ENCODE measurements around the gene CRYZ. TPM values are rescaled to one million over a fixed set of nuclear protein-coding genes. Genes with fewer than 3 reads are reported as not detected.

Gene CRYZ
- total RNA-seq, 1 experiment from 2014 or later = 46.3 TPM

- H3K36me3 ChIP-seq (ENCODE audit: insufficient read depth, low read length, poor library complexity, severe bottlenecking) = no peaks in the 10 kb centered on the region
- ChIA-PET POLR2A (ENCODE audit: low non-redundant PET) (no interaction called here), CTCF (no interaction called here)
- no peak overlapping the region for H3K27ac ChIP-seq (ENCODE audit: low read depth, low read length, poor library complexity, severe bottlenecking)
- no peaks in the 10 kb centered on the region for H3K4me1 ChIP-seq (ENCODE audit: insufficient read depth, low read length, poor library complexity, severe bottlenecking)
- H3K27me3 ChIP-seq (replicated peaks; ENCODE audit: insufficient read depth, low read depth, low read length, poor library complexity) = no peaks in the 10 kb centered on the region
- intact Hi-C loops (cut with micrococcal nuclease; ENCODE audit: unreplicated experiment) = no loop called here
- TF ChIP-seq EZH2 (IDR thresholded peaks at IDR 0.05; ENCODE audit: borderline replicate concordance, low read depth, low read length, poor library complexity, severe bottlenecking) = no peak
- TF ChIP-seq CTCF (conservative IDR thresholded peaks at IDR 0.05; ENCODE audit: low read depth, low read length) = no peak
- H3K9me3 ChIP-seq (ENCODE audit: low read depth, low read length, poor library complexity, severe bottlenecking) = no peaks in the 10 kb centered on the region
- no TSS peak for BruUV-seq (replicated peaks)
- no peak for DNase-seq (ENCODE audit: low spot score)
- no peak overlapping the region for H3K4me3 ChIP-seq (ENCODE audit: low read depth, low read length, poor library complexity, severe bottlenecking)
Observed at GRCh38 chr1:74681449-74681848, 51.4 kb downstream of the CRYZ start.

- BruUV-seq (replicated peaks) = no TSS peak
- H3K4me1 ChIP-seq (ENCODE audit: insufficient read depth, low read length, poor library complexity, severe bottlenecking) = no peaks in the 10 kb centered on the region
- no peak overlapping the region for H3K4me3 ChIP-seq (ENCODE audit: low read depth, low read length, poor library complexity, severe bottlenecking)
- ChIA-PET CTCF (no interaction called here), POLR2A (ENCODE audit: low non-redundant PET) (no interaction called here)
- TF ChIP-seq EZH2 (IDR thresholded peaks at IDR 0.05; ENCODE audit: borderline replicate concordance, low read depth, low read length, poor library complexity, severe bottlenecking) (no peak), CTCF (conservative IDR thresholded peaks at IDR 0.05; ENCODE audit: low read depth, low read length) (no peak)
- H3K27me3 ChIP-seq (replicated peaks; ENCODE audit: insufficient read depth, low read depth, low read length, poor library complexity) = peaks cover 1% of the 10 kb centered on the region
- DNase-seq (ENCODE audit: low spot score) = no peak
- no peaks in the 10 kb centered on the region for H3K9me3 ChIP-seq (ENCODE audit: low read depth, low read length, poor library complexity, severe bottlenecking)
- H3K27ac ChIP-seq (ENCODE audit: low read depth, low read length, poor library complexity, severe bottlenecking) = no peak overlapping the region
- intact Hi-C loops (cut with micrococcal nuclease; ENCODE audit: unreplicated experiment) = no loop called here
- H3K36me3 ChIP-seq (ENCODE audit: insufficient read depth, low read length, poor library complexity, severe bottlenecking) = no peaks in the 10 kb centered on the region
Observed at GRCh38 chr1:74681001-74681400, 51.8 kb downstream of the CRYZ start.

- no peaks in the 10 kb centered on the region for H3K36me3 ChIP-seq (ENCODE audit: insufficient read depth, low read length, poor library complexity, severe bottlenecking)
- ChIA-PET CTCF (interaction anchor here (0.7 kb wide), 1 partner anchor 10 kb away, joined by 3 read pairs; no protein-coding TSS in a partner anchor), POLR2A (ENCODE audit: low non-redundant PET) (no interaction called here)
- no peaks in the 10 kb centered on the region for H3K9me3 ChIP-seq (ENCODE audit: low read depth, low read length, poor library complexity, severe bottlenecking)
- intact Hi-C loops (cut with micrococcal nuclease; ENCODE audit: unreplicated experiment) = no loop called here
- peaks cover 11% of the 10 kb centered on the region for H3K27me3 ChIP-seq (replicated peaks; ENCODE audit: insufficient read depth, low read depth, low read length, poor library complexity)
- no peaks in the 10 kb centered on the region for H3K4me1 ChIP-seq (ENCODE audit: insufficient read depth, low read length, poor library complexity, severe bottlenecking)
- no peak overlapping the region for H3K4me3 ChIP-seq (ENCODE audit: low read depth, low read length, poor library complexity, severe bottlenecking)
- TF ChIP-seq EZH2 (IDR thresholded peaks at IDR 0.05; ENCODE audit: borderline replicate concordance, low read depth, low read length, poor library complexity, severe bottlenecking) (no peak), CTCF (conservative IDR thresholded peaks at IDR 0.05; ENCODE audit: low read depth, low read length) (no peak)
- DNase-seq (ENCODE audit: low spot score) = no peak
- H3K27ac ChIP-seq (ENCODE audit: low read depth, low read length, poor library complexity, severe bottlenecking) = no peak overlapping the region
- no TSS peak for BruUV-seq (replicated peaks)
Observed at GRCh38 chr1:74679811-74680210, 53.0 kb downstream of the CRYZ start.
